HG02610 (cell line): ENCODE measurements around the gene RAD51B.
"Not testable (repeated sequence)": the region's sequence is repeated elsewhere in the genome, so short reads cannot be mapped to it uniquely, and the experiment has no call there.

Experiments
- ATAC-seq: cut with Tn5 transposase; IDR thresholded peaks from one replicate; pipeline ENCODE4 v1.9.1; 2021; ENCODE audit warnings: mild to moderate bottlenecking, moderate library complexity; ENCODE audit not compliant: unreplicated experiment

Gene RAD51B

DNA sequence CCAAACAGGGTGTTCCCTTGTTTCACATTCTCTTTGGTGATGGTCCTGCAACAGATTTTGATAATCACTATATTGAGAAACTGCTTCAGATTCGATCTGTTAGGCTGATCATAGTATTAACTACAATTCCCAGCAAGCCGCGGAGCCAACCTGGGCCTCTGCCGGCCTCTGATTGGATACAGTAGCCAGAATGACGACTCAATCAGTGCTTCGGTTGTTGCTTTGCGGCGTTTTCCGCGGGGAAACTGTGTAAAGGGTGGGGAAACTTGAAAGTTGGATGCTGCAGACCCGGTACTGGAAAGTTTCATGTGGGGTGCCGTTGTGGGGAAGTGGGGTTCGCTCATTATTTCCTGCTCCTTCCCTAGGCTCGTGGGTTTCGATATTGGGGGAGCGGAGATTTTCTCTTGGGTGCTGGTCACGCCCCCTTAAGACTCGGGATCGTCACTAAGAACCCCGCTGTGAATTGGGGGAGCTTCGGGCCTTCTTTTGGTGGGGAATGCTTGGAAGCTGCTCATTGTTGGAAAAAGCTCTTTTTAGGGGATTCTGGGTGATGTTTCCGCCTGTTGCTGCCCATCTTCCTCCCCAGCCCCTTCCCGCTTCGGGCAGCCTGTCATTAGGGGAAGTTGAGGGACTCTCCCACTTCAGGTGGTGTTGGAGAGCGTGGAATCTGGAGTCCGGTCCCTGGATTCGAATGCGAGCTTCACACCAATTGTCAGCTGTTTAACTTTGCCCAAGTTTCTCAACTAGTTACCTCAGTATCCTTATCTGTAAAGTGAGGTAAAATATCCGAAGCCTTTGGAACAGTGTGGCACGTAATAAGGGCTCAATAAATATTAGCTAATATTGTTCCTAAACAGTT, at the start of gene RAD51B:
Gene RAD51B, plus strand, starts transcription at position 217 of the 859 bp plus-strand sequence.
- peak; percentile 65 for ATAC-seq

GRCh38 chr14:67773844-67774377, 45.7 kb upstream of the RAD51B start:
- ATAC-seq: no peak

- no peak for ATAC-seq
Observed at GRCh38 chr14:67776653-67777322, 42.8 kb upstream of the RAD51B start.

DNA sequence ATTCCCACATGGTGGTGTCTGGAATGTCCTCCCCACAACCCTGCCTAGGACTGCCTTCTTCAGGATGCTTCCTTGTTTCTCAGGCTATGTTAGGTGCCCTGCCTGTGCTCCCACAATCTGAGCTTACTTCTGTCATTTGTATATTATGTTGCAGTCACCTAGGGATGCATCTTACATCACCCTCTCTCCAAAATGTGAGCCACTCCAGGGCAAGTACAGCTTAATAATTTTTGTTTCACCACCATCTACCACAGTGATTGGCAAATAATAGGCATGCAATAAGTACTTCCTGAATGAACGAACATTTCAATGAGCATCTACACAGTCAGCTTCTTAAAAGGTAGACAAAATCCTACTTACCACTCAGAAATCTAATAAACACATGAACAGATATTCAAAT, 40.8 kb upstream of the RAD51B start:
- no peak for ATAC-seq

- ATAC-seq: no peak
Observed at GRCh38 chr14:67782090-67782489, 37.5 kb upstream of the RAD51B start.

- ATAC-seq: no peak
Observed at GRCh38 chr14:67784244-67784823, 35.2 kb upstream of the RAD51B start.

GRCh38 chr14:67785270-67786109, 34.1 kb upstream of the RAD51B start:
- no peak for ATAC-seq

DNA sequence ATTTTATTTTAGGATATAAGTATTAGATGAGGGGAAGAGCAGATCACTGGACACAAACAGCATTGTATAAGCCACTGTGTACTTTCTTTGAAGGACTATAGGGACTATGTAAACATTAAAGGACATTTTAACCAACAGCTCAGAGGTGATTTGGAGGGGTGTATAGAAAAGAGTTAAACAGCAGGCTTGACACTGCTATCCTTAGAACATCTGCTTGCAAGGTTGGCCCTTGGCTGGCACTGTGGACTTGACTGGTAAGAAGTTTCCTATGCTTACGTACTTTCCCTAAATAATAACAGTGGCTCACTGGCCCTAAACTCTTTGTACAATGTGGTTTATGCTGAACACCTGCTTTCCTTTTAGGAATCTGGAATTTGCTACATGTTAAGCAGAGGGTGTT, 31.9 kb upstream of the RAD51B start:
- ATAC-seq: no peak

DNA sequence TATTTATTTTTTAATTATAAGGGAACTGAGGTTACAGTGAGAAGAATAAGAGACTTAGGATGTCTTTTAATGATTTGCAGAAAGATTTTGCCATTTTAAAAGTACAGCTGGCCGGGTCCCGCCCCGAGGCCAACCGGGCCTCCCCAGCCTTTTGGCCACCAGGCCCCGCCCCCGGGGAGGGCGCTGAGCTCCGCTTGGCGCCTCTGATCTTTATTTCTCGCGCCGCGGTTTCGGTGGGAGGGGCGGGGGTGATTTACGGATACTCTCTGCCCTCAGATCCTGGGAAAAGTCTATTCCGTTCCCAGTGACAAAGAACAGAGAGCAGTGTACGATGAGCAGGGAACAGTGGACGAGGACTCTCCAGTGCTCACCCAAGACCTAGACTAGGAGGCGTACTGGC, 20.8 kb upstream of the RAD51B start:
- ATAC-seq: no peak

DNA sequence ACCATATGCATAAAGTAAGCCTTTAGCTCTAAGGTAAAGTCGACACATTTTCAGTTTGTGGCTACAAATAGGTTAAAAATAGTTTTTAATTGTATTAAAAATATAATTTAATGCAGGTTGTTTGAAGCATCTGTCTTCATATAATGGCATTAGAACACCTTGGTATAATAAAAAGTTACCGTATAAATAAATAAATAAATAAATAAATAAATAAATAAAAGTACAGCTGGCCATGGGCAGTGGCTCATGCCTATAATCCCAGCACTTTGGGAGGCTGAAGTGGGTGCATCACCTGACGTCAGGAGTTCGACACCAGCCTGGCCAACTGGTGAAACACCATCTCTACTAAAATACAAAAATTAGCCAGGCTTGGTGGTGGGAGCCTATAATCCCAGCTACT, 18.8 kb upstream of the RAD51B start:
- ATAC-seq: no peak

GRCh38 chr14:67806246-67806645, 13.3 kb upstream of the RAD51B start:
- ATAC-seq: no peak

DNA sequence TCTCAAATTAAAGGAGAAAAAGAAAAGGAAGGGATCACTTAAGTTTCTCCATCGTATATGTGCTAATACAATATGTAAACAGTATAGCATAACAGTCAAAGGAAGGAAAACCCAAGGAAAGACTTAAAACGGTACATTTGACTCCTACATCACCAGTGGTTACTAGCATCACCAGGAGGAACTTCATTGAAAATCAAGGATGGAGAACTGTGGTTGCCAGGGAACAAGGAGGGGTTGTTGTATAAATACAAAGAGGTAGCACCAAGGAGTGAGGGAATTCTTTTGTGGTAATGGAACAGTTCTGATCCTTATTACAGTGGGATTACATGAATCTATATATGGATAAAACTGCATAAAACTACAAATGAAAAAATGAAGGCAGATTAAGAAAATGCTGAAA, 4.8 kb upstream of the RAD51B start:
- ATAC-seq: no peak

- no peak for ATAC-seq
Observed at GRCh38 chr14:67815573-67816225, 3.9 kb upstream of the RAD51B start.

DNA sequence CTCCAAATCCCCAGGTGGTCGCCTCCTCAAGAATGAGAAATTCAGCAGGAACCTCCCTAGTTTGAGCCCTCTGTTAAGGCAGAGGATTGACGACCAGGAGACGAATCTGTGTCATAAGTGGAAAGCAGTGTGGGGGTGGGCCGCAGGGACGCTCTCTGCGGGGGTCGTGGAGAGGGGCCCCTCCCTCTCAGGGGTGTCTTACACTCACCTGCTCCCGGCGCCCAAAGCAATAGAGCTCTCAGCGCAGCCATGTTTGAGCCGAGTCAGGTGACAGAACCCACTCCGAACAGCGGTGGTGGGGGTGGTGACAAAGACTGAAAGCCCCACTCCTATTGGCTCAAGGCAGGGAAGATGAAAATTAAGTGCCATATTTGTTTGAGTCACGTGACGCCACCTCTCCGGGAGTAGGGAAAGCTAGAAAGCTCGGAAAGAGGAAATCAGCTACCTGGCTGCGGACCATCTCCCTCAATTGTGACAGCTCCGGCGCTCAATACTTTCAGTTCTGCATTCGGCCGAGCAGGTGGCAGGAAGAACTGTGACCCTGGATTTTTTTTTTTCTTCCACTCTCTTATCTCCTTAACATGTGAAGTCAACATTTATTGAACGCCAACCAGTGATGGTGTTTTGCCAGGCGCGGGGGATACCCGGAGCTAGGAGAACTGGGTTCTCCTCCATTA, 3.1 kb upstream of the RAD51B start, which contains the start of gene ZFYVE26:
Gene ZFYVE26, minus strand, starts transcription at position 265 of the 677 bp plus-strand sequence. CDS start 627 bp downstream, outside the sequence.
- ATAC-seq: peak; percentile 73

- no peak for ATAC-seq
Observed at GRCh38 chr14:67817750-67818438, 1.7 kb upstream of the RAD51B start.

- not testable (repeated sequence) for ATAC-seq
Observed at GRCh38 chr14:67818476-67818875, 1.1 kb upstream of the RAD51B start.

DNA sequence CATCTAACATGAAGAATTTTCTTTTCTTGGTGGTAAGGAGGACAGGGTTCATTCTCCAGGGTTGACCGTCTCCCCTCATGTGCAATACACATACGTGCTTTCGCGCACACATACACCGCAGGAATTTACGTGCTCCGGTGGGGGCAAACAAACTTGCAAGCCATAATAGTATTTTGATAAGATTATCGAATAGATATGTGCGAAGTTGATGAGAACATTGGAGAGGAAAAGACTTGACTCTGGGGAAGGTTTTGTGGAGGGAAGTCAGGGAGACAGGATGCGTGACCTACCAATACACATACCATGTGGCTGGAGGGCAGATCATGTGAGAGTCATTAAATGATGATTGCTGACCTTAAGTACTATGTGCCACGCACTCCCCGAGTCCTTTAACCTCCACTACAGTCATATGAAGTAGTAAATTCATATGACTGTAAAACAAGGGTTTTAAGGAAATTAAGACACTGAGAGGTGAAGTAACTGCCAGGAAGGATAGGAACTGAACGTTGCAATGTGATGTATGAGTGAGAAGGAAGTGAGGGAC, 921 bp downstream of the RAD51B start:
- no peak for ATAC-seq

DNA sequence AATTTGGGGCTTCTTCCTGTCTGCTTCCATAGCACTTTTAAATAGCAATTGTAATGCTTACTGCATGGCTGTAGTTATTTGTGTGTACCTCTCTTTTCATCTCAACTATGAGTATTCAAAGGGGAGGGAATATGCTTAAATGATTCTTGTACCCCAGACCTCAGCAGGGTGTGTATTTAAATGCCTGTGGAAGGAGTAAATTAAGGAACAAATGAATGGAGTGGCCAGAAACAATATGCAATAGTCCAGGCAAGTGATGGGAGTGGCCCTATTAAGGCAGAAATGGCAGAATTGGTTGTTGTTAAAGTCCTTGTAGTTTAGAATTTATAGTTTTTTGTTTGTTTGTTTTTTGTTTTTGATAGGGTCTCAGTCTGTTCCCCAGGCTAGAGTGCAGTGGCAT, 1.5 kb downstream of the RAD51B start:
- no peak for ATAC-seq

- no peak for ATAC-seq
Observed at GRCh38 chr14:67831113-67831512, 11.5 kb downstream of the RAD51B start.
